Esophagus muscularis mucosa (tissue), 4 donors: Measurements from ENCODE around the gene HDC.

Experiments used
- CTCF ChIP-seq, 3 experiments: fragments of 200-600 bp in 2 of 3; fragments of 450-650 bp in 1 of 3; sonication (generic) in 2 of 3; IDR thresholded peaks; one replicate each; pipeline ENCODE4 v1.5.1; 2017 to 2019; ENCODE audit warnings: antibody characterized with exemption in 3 of 3, mild to moderate bottlenecking in 2 of 3, moderate library complexity in 1 of 3
- EP300 ChIP-seq: sonication (generic); formaldehyde crosslinking; IDR thresholded peaks from one replicate; pipeline ENCODE4 v1.6.1; 2017; ENCODE audit warnings: antibody characterized with exemption
- POLR2A ChIP-seq: fragments of 450-650 bp; IDR thresholded peaks from one replicate; pipeline ENCODE4 v1.6.1; 2017; ENCODE audit warnings: antibody characterized with exemption, moderate library complexity, mild to moderate bottlenecking, low read depth
- POLR2AphosphoS5 ChIP-seq, 2 donors: sonication (generic); formaldehyde crosslinking; IDR thresholded peaks; one replicate each; pipeline ENCODE4 v1.6.1; 2017; ENCODE audit warnings: antibody characterized with exemption in 2 of 2

DNA sequence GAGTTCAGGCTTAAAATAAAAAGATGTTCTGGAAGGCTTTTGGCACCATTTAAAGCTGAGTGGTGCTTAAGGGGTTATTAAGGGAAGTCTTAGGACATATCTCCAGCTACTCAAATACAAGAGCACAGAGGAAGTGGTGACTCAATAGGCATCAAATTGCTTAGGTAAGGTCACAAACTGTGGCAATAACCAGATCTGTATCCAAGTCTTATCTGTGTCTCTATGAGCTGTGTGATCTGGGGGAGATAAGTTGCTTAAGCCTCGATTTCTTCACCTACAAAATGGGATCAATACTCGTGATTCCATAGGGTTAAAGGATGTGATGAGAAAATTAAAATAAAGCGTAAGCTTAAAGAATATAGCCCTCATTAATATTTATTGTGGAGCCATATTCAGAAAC lies 7.6 kb downstream of the HDC start:
- no peak for TF ChIP-seq POLR2AphosphoS5 (IDR thresholded peaks at IDR 0.05)
- TF ChIP-seq CTCF (IDR thresholded peaks at IDR 0.05), result no peak
- TF ChIP-seq EP300, result no peak
- no peak for TF ChIP-seq POLR2A
